GM20000 (cell line): Measurements from ENCODE around the gene IFIT2.

Source experiments
- DNase-seq: peaks from one replicate; pipeline ENCODE4 v3.0.0; 2012; ENCODE audit warnings: low spot score
- CTCF ChIP-seq: IDR thresholded peaks from 2 replicates; pipeline ENCODE4 v1.5.1; 2012; ENCODE audit warnings: mild to moderate bottlenecking, control low read depth; ENCODE audit errors: extremely low read depth, missing control alignments

Gene IFIT2

GRCh38 chr10:89296220-89296648, 5.6 kb upstream of the IFIT2 start:
- DNase-seq: no peak
- TF ChIP-seq CTCF: no peak

GRCh38 chr10:89297356-89297755, 4.5 kb upstream of the IFIT2 start:
- DNase-seq: no peak
- TF ChIP-seq CTCF: no peak

- no peak for DNase-seq
- TF ChIP-seq CTCF: no peak
Observed at GRCh38 chr10:89297791-89298190, 4.1 kb upstream of the IFIT2 start.

GRCh38 chr10:89299031-89299430, 2.8 kb upstream of the IFIT2 start:
- TF ChIP-seq CTCF: no peak
- DNase-seq: no peak

- no peak for TF ChIP-seq CTCF
- no peak for DNase-seq
Observed at GRCh38 chr10:89301232-89301631, 614 bp upstream of the IFIT2 start.

GRCh38 chr10:89302625-89303024, 779 bp downstream of the IFIT2 start:
- no peak for DNase-seq
- no peak for TF ChIP-seq CTCF

- DNase-seq: no peak
- TF ChIP-seq CTCF: no peak
Observed at GRCh38 chr10:89303161-89303560, 1.3 kb downstream of the IFIT2 start.
